Measurements from ENCODE around the gene TSPAN6.

TSPAN6 gene

GRCh38 chrX:100636321-100636991 is at the start of gene TSPAN6:
Gene TSPAN6, minus strand, starts transcription at chrX:100636806. Its CDS starts 112 bp downstream, at chrX:100636694.
- TF ChIP-seq GATA3 (IDR thresholded peaks at IDR 0.05; ENCODE audit: low read depth, low read length) (no peak), GATA2 (IDR thresholded peaks at IDR 0.05; ENCODE audit: low read depth, low read length) (no peak)

- TF ChIP-seq GATA2 (IDR thresholded peaks at IDR 0.05; ENCODE audit: low read depth, low read length) (no peak), GATA3 (IDR thresholded peaks at IDR 0.05; ENCODE audit: low read depth, low read length) (no peak)
Observed at GRCh38 chrX:100685997-100686305, 49.3 kb upstream of the TSPAN6 start.

- no peak for TF ChIP-seq GATA2 (IDR thresholded peaks at IDR 0.05; ENCODE audit: low read depth, low read length)
- no peak for TF ChIP-seq GATA3 (IDR thresholded peaks at IDR 0.05; ENCODE audit: low read depth, low read length)
Observed at GRCh38 chrX:100685284-100685996, 48.8 kb upstream of the TSPAN6 start.

DNA sequence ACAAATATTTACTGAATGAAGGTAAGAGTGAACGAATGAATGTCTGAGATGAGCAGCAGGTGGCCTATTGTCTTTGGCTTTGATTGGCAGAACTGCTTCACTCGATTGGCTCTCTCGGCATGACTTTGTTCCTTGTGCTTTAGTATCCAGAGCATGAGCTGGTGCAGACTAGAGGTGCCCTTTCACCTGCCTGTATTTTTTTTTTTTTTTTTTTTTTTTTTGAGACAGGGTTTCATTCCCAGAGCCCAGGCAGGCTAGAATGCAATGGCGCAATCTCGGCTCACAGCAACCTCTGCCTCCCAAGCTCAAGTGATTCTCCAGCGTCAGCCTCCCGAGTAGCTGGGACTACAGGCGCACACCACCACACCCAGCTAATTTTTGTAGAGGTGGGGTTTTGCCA is 46.3 kb upstream of the TSPAN6 start:
- TF ChIP-seq GATA3 (IDR thresholded peaks at IDR 0.05; ENCODE audit: low read depth, low read length): no peak
- no peak for TF ChIP-seq GATA2 (IDR thresholded peaks at IDR 0.05; ENCODE audit: low read depth, low read length)

DNA sequence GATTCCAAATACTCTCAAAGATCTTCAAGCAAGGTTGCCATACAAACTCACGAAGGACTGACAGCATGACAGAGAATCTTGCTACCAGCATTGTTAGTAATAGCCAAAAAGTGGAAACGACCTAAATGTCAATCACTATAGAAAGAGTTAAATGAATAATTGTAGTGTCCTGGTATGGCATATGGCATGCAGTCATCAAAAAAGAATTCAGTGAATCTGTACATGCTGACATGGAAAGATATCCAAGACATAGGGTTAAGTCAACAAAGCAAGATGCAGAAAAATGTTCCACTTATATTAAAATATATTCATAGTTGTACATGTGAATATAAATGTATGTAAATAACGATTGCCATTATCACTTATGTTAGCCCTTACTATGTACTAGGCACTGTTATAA is 45.0 kb upstream of the TSPAN6 start:
- TF ChIP-seq GATA3 (IDR thresholded peaks at IDR 0.05; ENCODE audit: low read depth, low read length): no peak
- TF ChIP-seq GATA2 (IDR thresholded peaks at IDR 0.05; ENCODE audit: low read depth, low read length): no peak

GRCh38 chrX:100680756-100681155 is 44.1 kb upstream of the TSPAN6 start:
- no peak for TF ChIP-seq GATA2 (IDR thresholded peaks at IDR 0.05; ENCODE audit: low read depth, low read length)
- TF ChIP-seq GATA3 (IDR thresholded peaks at IDR 0.05; ENCODE audit: low read depth, low read length): no peak

DNA sequence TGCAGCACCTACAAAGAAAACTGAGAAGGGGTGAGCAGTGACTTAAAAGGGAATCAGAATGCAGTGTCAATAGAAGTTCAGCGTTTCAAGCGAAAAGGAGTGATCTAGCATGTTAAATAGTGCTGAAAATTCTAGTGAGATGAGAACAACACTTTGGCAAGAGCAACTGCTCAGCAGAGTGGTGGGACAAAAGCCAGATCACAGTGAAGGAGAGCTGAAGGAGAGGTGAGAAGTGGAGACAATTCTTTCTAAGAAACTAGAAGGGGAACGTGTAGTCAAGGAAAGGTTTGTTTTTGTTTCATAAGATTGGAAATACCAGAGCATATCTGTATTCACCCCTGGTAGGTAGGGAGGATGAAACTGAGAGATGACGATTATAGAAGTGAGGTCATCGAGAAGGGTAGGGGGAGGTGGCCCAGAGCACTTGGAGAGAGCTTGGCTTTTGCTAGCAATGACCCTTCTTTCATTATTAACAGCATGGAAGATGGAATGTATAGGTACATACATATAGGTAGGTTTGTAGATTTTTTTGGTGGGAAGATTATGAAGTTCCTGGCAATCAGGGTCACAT is 41.1 kb upstream of the TSPAN6 start:
- no peak for TF ChIP-seq GATA2 (IDR thresholded peaks at IDR 0.05; ENCODE audit: low read depth, low read length)
- no peak for TF ChIP-seq GATA3 (IDR thresholded peaks at IDR 0.05; ENCODE audit: low read depth, low read length)

- TF ChIP-seq GATA2 (IDR thresholded peaks at IDR 0.05; ENCODE audit: low read depth, low read length) (no peak), GATA3 (IDR thresholded peaks at IDR 0.05; ENCODE audit: low read depth, low read length) (no peak)
Observed at GRCh38 chrX:100674705-100675104, 38.1 kb upstream of the TSPAN6 start.

DNA sequence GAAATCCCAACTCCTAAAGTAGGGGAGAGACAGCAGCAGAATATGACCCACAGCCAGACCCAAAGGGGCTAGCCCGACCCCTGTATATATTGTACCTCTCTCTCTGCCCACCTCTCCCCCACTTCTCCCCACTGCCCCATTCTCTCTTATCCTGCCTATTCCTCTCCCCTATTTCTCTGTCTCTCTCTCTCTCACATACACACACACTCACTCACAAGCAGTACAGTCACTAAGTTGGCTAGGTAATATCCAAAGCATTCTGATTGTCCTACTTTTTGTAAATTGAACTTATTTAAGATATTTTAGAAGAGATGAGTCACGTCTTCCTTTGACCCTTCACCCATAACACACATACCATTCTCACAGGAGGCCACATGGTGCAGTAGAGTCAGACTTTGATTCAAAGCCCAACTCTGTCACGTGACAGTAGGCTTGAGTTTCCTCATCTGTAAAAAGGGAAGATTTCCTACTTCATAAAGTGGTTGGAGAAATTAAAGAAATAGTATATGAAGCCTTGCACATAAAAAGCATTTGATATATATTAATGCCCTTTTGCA is 36.9 kb upstream of the TSPAN6 start:
- TF ChIP-seq GATA2 (IDR thresholded peaks at IDR 0.05; ENCODE audit: low read depth, low read length) (no peak), GATA3 (IDR thresholded peaks at IDR 0.05; ENCODE audit: low read depth, low read length) (no peak)

GRCh38 chrX:100672966-100673365 is 36.4 kb upstream of the TSPAN6 start:
- TF ChIP-seq GATA3 (IDR thresholded peaks at IDR 0.05; ENCODE audit: low read depth, low read length) (no peak), GATA2 (IDR thresholded peaks at IDR 0.05; ENCODE audit: low read depth, low read length) (no peak)

GRCh38 chrX:100663642-100664041 is 27.0 kb upstream of the TSPAN6 start:
- no peak for TF ChIP-seq GATA2 (IDR thresholded peaks at IDR 0.05; ENCODE audit: low read depth, low read length)
- TF ChIP-seq GATA3 (IDR thresholded peaks at IDR 0.05; ENCODE audit: low read depth, low read length): no peak

DNA sequence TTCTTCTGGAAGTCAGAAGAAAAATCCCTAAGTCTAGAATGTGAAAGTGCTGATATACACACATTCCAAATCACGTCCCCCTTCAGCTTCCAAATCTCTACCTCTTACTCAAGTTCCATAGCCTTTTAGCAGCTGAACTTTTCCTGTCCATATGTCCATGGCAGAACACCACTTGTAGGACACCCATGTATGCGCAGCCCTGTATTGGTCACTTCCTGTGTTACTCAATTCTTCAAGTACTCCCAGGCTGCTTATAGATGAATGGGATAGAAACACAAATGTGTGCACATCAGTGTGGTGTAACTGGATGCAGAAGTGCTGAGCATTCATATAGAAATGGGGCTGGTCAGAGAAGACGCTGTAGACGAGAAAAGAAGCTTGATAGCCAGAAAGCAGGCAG is 26.2 kb upstream of the TSPAN6 start:
- TF ChIP-seq GATA2 (IDR thresholded peaks at IDR 0.05; ENCODE audit: low read depth, low read length): no peak
- no peak for TF ChIP-seq GATA3 (IDR thresholded peaks at IDR 0.05; ENCODE audit: low read depth, low read length)

GRCh38 chrX:100662170-100662569 is 25.6 kb upstream of the TSPAN6 start:
- TF ChIP-seq GATA3 (IDR thresholded peaks at IDR 0.05; ENCODE audit: low read depth, low read length) (no peak), GATA2 (IDR thresholded peaks at IDR 0.05; ENCODE audit: low read depth, low read length) (no peak)

DNA sequence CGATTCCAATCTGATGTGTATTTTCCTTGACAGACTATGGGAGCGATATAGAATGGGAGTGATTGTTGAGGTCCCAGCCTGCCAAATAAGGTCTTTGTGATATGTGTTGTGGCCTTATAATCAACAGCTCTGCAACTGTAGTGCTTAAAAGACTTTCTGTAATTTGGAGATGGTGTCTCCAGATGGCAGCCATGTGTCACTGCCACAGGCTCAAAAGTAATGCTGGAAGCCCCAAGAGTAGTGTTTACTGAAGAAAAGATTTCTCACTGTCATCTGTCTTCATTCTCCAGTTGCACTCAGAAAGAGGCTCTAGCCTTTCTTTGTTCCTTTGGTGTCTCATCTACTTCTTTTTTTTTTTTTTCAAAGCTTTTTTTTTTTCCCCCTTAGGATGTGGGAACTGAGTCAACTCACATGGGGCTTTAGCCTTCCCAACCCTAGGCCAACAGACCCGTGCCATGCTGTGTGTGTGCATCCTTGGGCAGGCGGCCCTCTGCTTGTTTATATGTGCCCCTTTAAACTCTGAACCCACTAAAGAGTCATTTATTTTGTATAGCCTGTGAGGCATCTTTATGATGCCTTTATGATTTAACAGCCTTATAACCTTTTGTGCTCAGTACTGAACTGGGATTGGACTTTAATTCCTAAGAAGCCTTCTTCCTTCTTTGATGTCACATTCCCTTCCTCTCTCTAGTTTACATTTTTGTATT is 23.0 kb upstream of the TSPAN6 start:
- TF ChIP-seq GATA2 (IDR thresholded peaks at IDR 0.05; ENCODE audit: low read depth, low read length) (no peak), GATA3 (IDR thresholded peaks at IDR 0.05; ENCODE audit: low read depth, low read length) (no peak)
